MCF 10A (cell line): ENCODE results near the gene STK33. TPM values are rescaled to one million over a fixed set of nuclear protein-coding genes. Genes with fewer than 3 reads are reported as not detected.

Experiments
- BruUV-seq: library from RNA; stranded (reverse); fragments of 400-500 nt; replicated peaks from 2 replicates; lab custom pipeline; 2021; lab: Mats Ljungman, UMichigan
- CTCF ChIA-PET: fragments of 300-600 bp; sonication (Branson Sonifier 250); formaldehyde crosslinking; extraction: SDS; loops from one replicate; lab custom pipeline; 2021; ENCODE audit warnings: antibody characterized with exemption, inconsistent platforms; lab: Yijun Ruan, JAX
- POLR2A ChIA-PET: fragments of 300-600, 350-650 bp; sonication (Branson Sonifier 250); formaldehyde crosslinking; extraction: SDS; loops from one replicate; lab custom pipeline; 2020; ENCODE audit warnings: antibody characterized with exemption, inconsistent platforms; lab: Yijun Ruan, JAX
- DNase-seq: peaks from one replicate; pipeline ENCODE4 v3.0.0-alpha.2; 2018; ENCODE audit not compliant: unreplicated experiment
- H3K27ac Mint-ChIP-seq: one replicate; pipeline ENCODE4 v1.8.0; 2022; ENCODE audit warnings: mild to moderate bottlenecking, low read depth, mixed read lengths; ENCODE audit not compliant: unreplicated experiment
- H3K27me3 Mint-ChIP-seq: one replicate; pipeline ENCODE4 v1.8.0; 2022; ENCODE audit warnings: mixed read lengths; ENCODE audit not compliant: insufficient read depth, unreplicated experiment
- H3K36me3 Mint-ChIP-seq: one replicate; pipeline ENCODE4 v1.8.0; 2022; ENCODE audit warnings: mild to moderate bottlenecking, moderate library complexity, mixed read lengths; ENCODE audit not compliant: insufficient read depth, unreplicated experiment
- H3K4me1 Mint-ChIP-seq: one replicate; pipeline ENCODE4 v1.8.0; 2022; ENCODE audit warnings: mixed read lengths; ENCODE audit not compliant: insufficient read depth, unreplicated experiment
- H3K4me3 Mint-ChIP-seq: one replicate; pipeline ENCODE4 v1.8.0; 2022; ENCODE audit warnings: mild to moderate bottlenecking, moderate library complexity, mixed read lengths; ENCODE audit not compliant: unreplicated experiment
- H3K9me3 Mint-ChIP-seq: one replicate; pipeline ENCODE4 v1.8.0; 2022; ENCODE audit warnings: mixed read lengths; ENCODE audit not compliant: unreplicated experiment
- CTCF ChIP-seq: fragments of 200-600 bp; IDR thresholded peaks from one replicate; pipeline ENCODE4 v1.8.0; 2022; ENCODE audit warnings: antibody characterized with exemption, mild to moderate bottlenecking; ENCODE audit not compliant: unreplicated experiment
- intact Hi-C: fragments of 100-400 bp; cut with micrococcal nuclease; formaldehyde crosslinking; loops from 2 replicates; pipeline ENCODE4 v1.14.1; 2022
- total RNA-seq: library from RNA; stranded (reverse); gene quantifications from 2 replicates; pipeline ENCODE4 v1.2.3, GENCODE V29; 2022

Gene STK33
- total RNA-seq, 1 experiment from 2014 or later: 0.58 TPM

- H3K27ac Mint-ChIP-seq: no peak overlapping the region
- CTCF ChIA-PET: no interaction called here
- DNase-seq: no peak
- no peaks in the 10 kb centered on the region for H3K36me3 Mint-ChIP-seq
- no peaks in the 10 kb centered on the region for H3K9me3 Mint-ChIP-seq
- POLR2A ChIA-PET: no interaction called here
- intact Hi-C loops: no loop called here
- no peaks in the 10 kb centered on the region for H3K4me1 Mint-ChIP-seq
- TF ChIP-seq CTCF: no peak
- peaks cover 91% of the 10 kb centered on the region for H3K27me3 Mint-ChIP-seq
- no peak overlapping the region for H3K4me3 Mint-ChIP-seq
- BruUV-seq: no TSS peak
Measured at GRCh38 chr11:8512547-8512946, 81.5 kb downstream of the STK33 start.

GRCh38 chr11:8503910-8504364, 90.1 kb downstream of the STK33 start:
- Mint-ChIP-seq H3K4me3 (no peak overlapping the region), H3K9me3 (no peaks in the 10 kb centered on the region), H3K27me3 (peaks cover 76% of the 10 kb centered on the region), H3K36me3 (no peaks in the 10 kb centered on the region), H3K4me1 (no peaks in the 10 kb centered on the region), H3K27ac (no peak overlapping the region)
- no peak for TF ChIP-seq CTCF
- no TSS peak for BruUV-seq
- intact Hi-C loops: no loop called here
- ChIA-PET CTCF (interaction anchor here (1.4 kb wide), 1 partner anchor 59 kb away, joined by 3 read pairs; no protein-coding TSS in a partner anchor), POLR2A (no interaction called here)
- DNase-seq: no peak

GRCh38 chr11:8501836-8502235, 92.2 kb downstream of the STK33 start:
- TF ChIP-seq CTCF: no peak
- no peak for DNase-seq
- BruUV-seq: no TSS peak
- no peaks in the 10 kb centered on the region for H3K9me3 Mint-ChIP-seq
- no peaks in the 10 kb centered on the region for H3K4me1 Mint-ChIP-seq
- no peaks in the 10 kb centered on the region for H3K36me3 Mint-ChIP-seq
- CTCF ChIA-PET: interaction anchor here (0.5 kb wide), 1 partner anchor 1577 kb away, joined by 3 read pairs; no protein-coding TSS in a partner anchor
- no peak overlapping the region for H3K27ac Mint-ChIP-seq
- POLR2A ChIA-PET: no interaction called here
- H3K27me3 Mint-ChIP-seq: peaks cover 76% of the 10 kb centered on the region
- intact Hi-C loops: no loop called here
- H3K4me3 Mint-ChIP-seq: no peak overlapping the region

- no TSS peak for BruUV-seq
- H3K9me3 Mint-ChIP-seq: no peaks in the 10 kb centered on the region
- H3K36me3 Mint-ChIP-seq: no peaks in the 10 kb centered on the region
- POLR2A ChIA-PET: no interaction called here
- intact Hi-C loops: no loop called here
- TF ChIP-seq CTCF: no peak
- H3K4me3 Mint-ChIP-seq: no peak overlapping the region
- H3K27ac Mint-ChIP-seq: no peak overlapping the region
- CTCF ChIA-PET: interaction anchor here (0.6 kb wide), 1 partner anchor 739 kb away, joined by 3 read pairs; no protein-coding TSS in a partner anchor
- H3K4me1 Mint-ChIP-seq: no peaks in the 10 kb centered on the region
- no peak for DNase-seq
- peaks cover 34% of the 10 kb centered on the region for H3K27me3 Mint-ChIP-seq
Measured at GRCh38 chr11:8488395-8488794, 105.6 kb downstream of the STK33 start.
